Upper lobe of left lung (tissue), 4 donors: ENCODE data around the gene ADD2.

ENCODE experiments used
- POLR2A ChIP-seq, 4 donors: fragments of 450-650 bp; IDR thresholded peaks; one replicate each; pipeline ENCODE4 v1.5.1; 2016 to 2017; ENCODE audit warnings: antibody characterized with exemption in 4 of 4, mild to moderate bottlenecking in 2 of 4
- POLR2AphosphoS5 ChIP-seq, 2 donors: sonication (generic); formaldehyde crosslinking; IDR thresholded peaks; one replicate each; pipeline ENCODE4 v1.5.1; 2017; ENCODE audit warnings: antibody characterized with exemption in 2 of 2

- TF ChIP-seq POLR2A (IDR thresholded peaks at IDR 0.05) (no peak), POLR2AphosphoS5 (IDR thresholded peaks at IDR 0.05) (no peak)
These were observed 10.7 kb upstream of the ADD2 start for GRCh38 chr2:70778676-70779075.
